ENCODE data around the gene RAET1G. TPM values are rescaled to one million over a fixed set of nuclear protein-coding genes. Genes with fewer than 3 reads are reported as not detected.

Gene RAET1G
- total and polyA plus RNA-seq, 9 of the 15 experiments (the other 6 are each of a cell fraction or from before 2014, with no cell fraction given), result 0.11 TPM; not detected in 8

DNA sequence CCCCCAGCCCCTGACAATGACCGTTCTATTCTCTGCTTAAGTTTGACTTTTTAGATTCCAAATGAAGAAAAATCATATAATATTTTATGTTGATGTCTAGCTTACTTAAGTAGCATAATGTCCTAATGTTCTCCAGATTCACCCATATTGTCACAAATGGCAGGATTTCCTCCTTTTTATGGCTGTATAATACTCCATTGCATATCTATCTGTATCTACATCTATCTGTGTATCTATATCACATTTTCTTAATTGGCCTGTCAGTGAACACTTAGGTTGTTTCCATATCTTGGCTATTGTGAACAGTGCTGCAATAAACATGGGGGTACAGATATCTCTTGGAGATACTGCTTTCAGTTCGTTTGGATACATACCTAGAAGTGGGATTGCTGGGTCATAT is 51.7 kb downstream of the RAET1G start:
- no peaks in the 10 kb centered on the region for H3K9me3 ChIP-seq (replicated peaks; ENCODE audit: control insufficient read depth, insufficient read depth, low read depth, low read length)
- H3K9ac ChIP-seq (ENCODE audit: insufficient read depth in 1 of 2, low read depth in 2 of 2, low read length in 2 of 2), result no peak overlapping the region
- no peaks in the 10 kb centered on the region for H3K79me2 ChIP-seq (ENCODE audit: control insufficient read depth, insufficient read depth, low read length)
- H2AFZ ChIP-seq (ENCODE audit: low read depth, low read length), result no peak overlapping the region
- in situ Hi-C loops (cut with MboI), result no loop called here
- no TSS peak for BruUV-seq (replicated peaks)
- no peak overlapping the region for H3K4me2 ChIP-seq (ENCODE audit: insufficient read depth, low read length)
- TF ChIP-seq BCOR (IDR thresholded peaks at IDR 0.05), result 0 out of 2 replicates have a peak, but pooled peaks have one; percentile 56
- TF ChIP-seq ZNF146 (CRISPR knock-in tag; IDR thresholded peaks at IDR 0.05; ENCODE audit: unreplicated experiment), result peak; percentile 94
- TF ChIP-seq DDX20 (tag; IDR thresholded peaks at IDR 0.05; ENCODE audit: low read depth), result no peak
- TF ChIP-seq RBM25 (IDR thresholded peaks at IDR 0.05; ENCODE audit: low read depth, low read length, severe bottlenecking), result peak; percentile 70
- TF ChIP-seq SRSF3 (IDR thresholded peaks at IDR 0.05; ENCODE audit: insufficient read depth, low read length), result no peak
- TF ChIP-seq, protein P1, sequence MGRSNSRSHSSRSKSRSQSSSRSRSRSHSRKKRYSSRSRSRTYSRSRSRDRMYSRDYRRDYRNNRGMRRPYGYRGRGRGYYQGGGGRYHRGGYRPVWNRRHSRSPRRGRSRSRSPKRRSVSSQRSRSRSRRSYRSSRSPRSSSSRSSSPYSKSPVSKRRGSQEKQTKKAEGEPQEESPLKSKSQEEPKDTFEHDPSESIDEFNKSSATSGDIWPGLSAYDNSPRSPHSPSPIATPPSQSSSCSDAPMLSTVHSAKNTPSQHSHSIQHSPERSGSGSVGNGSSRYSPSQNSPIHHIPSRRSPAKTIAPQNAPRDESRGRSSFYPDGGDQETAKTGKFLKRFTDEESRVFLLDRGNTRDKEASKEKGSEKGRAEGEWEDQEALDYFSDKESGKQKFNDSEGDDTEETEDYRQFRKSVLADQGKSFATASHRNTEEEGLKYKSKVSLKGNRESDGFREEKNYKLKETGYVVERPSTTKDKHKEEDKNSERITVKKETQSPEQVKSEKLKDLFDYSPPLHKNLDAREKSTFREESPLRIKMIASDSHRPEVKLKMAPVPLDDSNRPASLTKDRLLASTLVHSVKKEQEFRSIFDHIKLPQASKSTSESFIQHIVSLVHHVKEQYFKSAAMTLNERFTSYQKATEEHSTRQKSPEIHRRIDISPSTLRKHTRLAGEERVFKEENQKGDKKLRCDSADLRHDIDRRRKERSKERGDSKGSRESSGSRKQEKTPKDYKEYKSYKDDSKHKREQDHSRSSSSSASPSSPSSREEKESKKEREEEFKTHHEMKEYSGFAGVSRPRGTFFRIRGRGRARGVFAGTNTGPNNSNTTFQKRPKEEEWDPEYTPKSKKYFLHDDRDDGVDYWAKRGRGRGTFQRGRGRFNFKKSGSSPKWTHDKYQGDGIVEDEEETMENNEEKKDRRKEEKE (IDR thresholded peaks at IDR 0.05; ENCODE audit: borderline replicate concordance in 1 of 2, control insufficient read depth in 1 of 2, low read depth in 2 of 2, low read length in 1 of 2), result no peak
- TF ChIP-seq KDM1A (IDR thresholded peaks at IDR 0.05), result peak in 1 of 2 experiments; percentile 40; a peak in 2 of 4 replicates
- TF ChIP-seq TAF1 (IDR thresholded peaks at IDR 0.05; ENCODE audit: control insufficient read depth, extremely low read depth, insufficient read depth, low read length, severe bottlenecking), result no peak
- WGBS (ENCODE audit: insufficient coverage, low coverage, missing lambda C conversion rate), result 66% methylated on average over 2 of the region's 2 CpGs
- intact Hi-C loops (cut with micrococcal nuclease), result no loop called here
- no peak overlapping the region for H3K27ac ChIP-seq (ENCODE audit: extremely low read depth, low read depth, low read length)
- peaks cover 16 to 41% of the 10 kb centered on the region in 2 experiments for H3K4me1 ChIP-seq (replicated peaks in 1 of 2; ENCODE audit: control insufficient read depth in 2 of 2, insufficient read depth in 2 of 2, low read length in 2 of 2)
- H4K20me1 ChIP-seq (replicated peaks; ENCODE audit: control insufficient read depth, insufficient read depth, low read length), result no peaks in the 10 kb centered on the region
- no peak overlapping the region for H3K4me3 ChIP-seq
- no peak for ATAC-seq
- no peak for DNase-seq (ENCODE audit: extremely low read depth in 1 of 4, low spot score in 3 of 4)
- no peak for FAIRE-seq
- CTCF ChIA-PET (ENCODE audit: low intra/inter-chr PET ratio), result interaction anchor here (0.6 kb wide), 2 partner anchors 12 to 214 kb away, joined by 3 read pairs; no protein-coding TSS in a partner anchor
- H3K9me1 ChIP-seq (ENCODE audit: control insufficient read depth, insufficient read depth, low read length), result peaks cover 3% of the 10 kb centered on the region
- POLR2A ChIA-PET, result no interaction called here
- H3K27me3 ChIP-seq (ENCODE audit: control insufficient read depth in 2 of 2, insufficient read depth in 2 of 2, low read length in 2 of 2), result no peaks in the 10 kb centered on the region
- no peaks in the 10 kb centered on the region for H3K36me3 ChIP-seq (ENCODE audit: control insufficient read depth, insufficient read depth, low read length)
